Retina (tissue), 1 donor: ENCODE results near the gene ABCB7.
"Not testable (repeated sequence)": the region's sequence is repeated elsewhere in the genome, so short reads cannot be mapped to it uniquely, and the experiment has no call there.

ENCODE experiments used
- DNase-seq: peaks from one replicate; pipeline ENCODE4 v3.0.0-alpha.2; 2016

Gene ABCB7

GRCh38 chrX:75155827-75156525, at the start of gene ABCB7:
TSS of gene ABCB7 (minus strand) at chrX:75156283. CDS start at chrX:75156272, 11 bp downstream.
- DNase-seq: peak; percentile 78

- not testable (repeated sequence) for DNase-seq
Measured at GRCh38 chrX:75188415-75189206, 32.5 kb upstream of the ABCB7 start.

DNA sequence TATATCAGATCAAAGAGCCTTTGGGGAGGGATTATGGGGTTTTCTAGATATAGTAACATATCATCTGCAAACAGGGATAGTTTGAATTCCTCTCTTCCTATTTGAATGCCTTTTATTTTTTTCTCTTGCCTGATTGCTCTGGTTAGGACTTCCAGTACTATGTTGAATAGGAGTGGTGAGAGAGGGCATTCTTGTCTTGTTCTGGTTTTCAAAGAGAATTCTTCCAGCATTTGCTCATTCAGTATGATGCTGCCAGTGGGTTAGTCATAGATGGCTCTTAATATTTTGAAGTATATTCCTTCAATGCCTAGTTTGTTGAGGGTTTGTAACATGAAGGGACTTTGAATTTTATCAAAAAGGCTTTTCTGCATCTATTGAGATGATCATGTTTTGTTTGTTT, 25.6 kb upstream of the ABCB7 start:
- DNase-seq: no peak

DNA sequence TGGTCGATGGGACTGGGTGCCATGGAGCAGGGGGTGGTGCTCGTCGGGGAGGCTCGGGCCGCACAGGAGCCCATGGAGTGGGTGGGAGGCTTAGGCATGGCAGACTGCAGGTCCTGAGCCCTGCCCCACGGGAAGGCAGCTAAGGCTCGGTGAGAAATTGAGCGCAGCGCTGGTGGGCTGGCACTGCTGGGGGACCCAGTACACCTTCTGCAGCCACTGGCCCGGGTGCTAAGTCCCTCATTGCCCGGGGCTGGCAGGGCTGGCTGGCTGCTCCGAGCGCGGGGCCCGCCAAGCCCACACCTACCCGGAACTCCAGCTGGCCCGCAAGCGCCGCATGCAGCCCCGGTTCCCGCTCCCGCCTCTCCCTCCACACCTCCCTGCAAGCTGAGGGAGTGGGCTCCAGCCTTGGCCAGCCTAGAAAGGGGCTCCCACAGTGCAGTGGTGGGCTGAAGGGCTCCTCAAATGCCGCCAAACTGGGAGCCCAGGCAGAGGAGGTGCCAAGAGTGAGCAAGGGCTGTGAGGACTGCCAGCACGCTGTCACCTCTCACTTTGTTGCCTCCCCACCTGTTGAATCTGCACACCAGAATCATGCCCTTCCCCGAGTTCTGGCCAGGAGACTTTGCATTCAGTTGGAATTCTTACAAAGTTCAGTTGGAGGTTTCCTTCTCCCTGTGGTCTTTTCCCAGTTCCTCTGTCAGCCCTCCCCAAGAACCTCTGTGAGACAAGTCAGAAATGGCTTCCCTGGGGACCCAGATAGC, 23.6 kb upstream of the ABCB7 start:
- not testable (repeated sequence) for DNase-seq

GRCh38 chrX:75172257-75172890, 16.3 kb upstream of the ABCB7 start:
- DNase-seq: not testable (repeated sequence)

DNA sequence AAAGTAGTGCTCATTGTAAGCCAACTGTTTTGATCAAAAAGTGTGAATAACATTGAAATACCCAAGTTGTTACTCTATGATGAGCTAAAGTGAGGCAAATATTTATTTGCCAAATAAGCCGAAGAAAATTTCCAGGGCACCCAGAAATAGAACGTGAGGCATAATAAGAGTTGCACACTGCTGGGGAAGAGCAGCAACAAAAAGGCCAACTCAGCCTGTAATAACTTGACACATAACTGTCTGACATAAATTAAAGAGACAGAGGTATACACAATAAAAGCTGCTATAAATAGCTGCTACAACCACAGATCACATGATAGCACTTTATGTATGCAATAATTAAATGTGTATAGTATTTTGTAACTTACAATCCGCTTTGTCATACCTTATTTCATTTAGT, 2.0 kb upstream of the ABCB7 start:
- DNase-seq: no peak

GRCh38 chrX:75156531-75156945, 455 bp upstream of the ABCB7 start:
- peak; percentile 38 for DNase-seq

- DNase-seq: no peak
Measured at GRCh38 chrX:75155447-75155826, 646 bp downstream of the ABCB7 start.

- DNase-seq: no peak
Measured at GRCh38 chrX:75154871-75155270, 1.2 kb downstream of the ABCB7 start.

- DNase-seq: no peak
Measured at GRCh38 chrX:75151827-75152592, 4.1 kb downstream of the ABCB7 start.

DNA sequence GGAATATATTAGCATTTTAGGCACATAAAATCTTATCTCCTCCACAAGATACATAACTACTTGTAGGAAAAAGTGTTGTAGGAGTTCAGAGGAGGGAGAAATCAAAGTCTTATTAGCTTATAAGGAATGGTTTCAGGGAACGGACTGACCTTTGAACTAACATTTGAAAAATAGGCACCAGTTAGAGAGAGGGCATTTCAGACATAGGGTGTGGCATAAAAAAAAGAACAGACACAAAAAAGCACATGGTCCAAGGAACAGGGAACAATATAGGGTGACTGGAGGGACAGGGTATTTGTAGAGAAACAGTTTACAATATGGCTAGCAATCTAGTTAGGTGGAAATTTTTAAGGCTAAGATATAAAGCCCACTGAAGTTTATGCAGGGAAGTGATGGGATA, 6.4 kb downstream of the ABCB7 start:
- no peak for DNase-seq

DNA sequence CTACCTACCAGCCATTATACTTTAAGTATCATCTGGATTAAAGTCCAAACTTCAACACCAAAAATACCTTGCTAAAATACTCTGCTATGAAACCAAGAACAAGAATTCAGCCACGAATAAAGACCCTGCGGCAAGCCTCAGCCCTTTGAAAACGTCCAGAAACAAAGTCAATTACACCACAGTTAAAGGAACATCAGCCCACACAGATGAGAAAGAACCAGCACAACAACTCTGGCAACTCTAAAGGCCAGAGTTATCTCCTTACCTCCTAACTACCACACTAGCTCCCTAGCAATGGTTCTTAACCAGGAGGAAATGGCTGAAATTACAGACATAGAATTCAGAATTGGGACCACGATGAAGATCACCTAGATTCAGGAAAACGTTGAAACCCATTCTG, 23.4 kb downstream of the ABCB7 start:
- DNase-seq: no peak

DNA sequence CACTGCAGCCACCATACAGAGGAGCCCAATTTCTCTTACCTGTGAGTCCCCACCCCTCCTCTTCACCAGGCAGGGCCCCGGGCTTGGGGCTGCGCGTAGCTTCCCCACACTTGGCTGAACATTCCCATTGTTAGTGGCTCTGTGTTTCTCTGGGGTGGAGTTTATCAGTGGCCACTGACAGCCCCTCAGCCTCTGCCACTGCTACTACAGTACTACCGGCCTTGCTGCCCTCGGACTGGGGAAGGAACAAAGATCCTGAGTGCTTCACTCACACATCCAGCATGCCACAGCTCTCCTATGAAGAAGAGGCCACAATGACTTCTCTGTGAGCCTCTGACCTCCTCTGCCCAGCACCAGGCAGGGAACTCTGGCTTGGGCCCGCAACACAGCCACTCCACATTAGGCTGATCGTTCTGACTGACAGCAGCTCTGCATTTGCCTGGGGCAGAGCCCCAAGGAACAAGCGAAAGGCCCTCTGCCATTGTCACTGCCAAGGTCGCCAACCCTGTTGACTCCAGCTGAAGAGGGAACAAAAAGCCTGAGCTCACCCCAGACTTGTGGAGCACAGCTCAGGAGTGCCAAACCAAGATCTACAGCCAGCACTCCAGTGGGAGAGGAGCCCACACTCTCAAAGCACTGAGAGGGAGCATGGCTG, 24.0 kb downstream of the ABCB7 start:
- peak; percentile 5 for DNase-seq

- DNase-seq: not testable (repeated sequence)
Measured at GRCh38 chrX:75129069-75129468, 27.0 kb downstream of the ABCB7 start.

GRCh38 chrX:75118296-75118695, 37.8 kb downstream of the ABCB7 start:
- DNase-seq: no peak

- no peak for DNase-seq
Measured at GRCh38 chrX:75115707-75116413, 40.2 kb downstream of the ABCB7 start.

DNA sequence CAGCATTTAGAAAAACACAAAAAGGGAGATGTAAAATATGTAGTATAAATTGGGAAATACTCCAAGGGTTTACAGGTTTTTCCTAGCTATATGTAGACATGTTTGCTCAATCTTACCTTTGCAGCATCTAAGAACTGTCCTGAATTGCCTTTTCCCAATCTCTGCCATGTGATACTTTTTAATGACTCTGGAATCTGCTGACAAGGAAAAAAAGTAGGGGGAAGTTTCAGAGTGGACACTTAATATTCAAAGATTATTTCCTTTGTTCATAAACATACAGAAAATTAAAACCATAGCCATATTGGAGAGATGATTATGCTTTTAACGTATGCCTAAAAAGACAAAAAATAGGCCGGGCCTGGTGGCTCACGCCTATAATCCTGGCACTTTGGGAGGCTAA, 41.4 kb downstream of the ABCB7 start:
- no peak for DNase-seq

DNA sequence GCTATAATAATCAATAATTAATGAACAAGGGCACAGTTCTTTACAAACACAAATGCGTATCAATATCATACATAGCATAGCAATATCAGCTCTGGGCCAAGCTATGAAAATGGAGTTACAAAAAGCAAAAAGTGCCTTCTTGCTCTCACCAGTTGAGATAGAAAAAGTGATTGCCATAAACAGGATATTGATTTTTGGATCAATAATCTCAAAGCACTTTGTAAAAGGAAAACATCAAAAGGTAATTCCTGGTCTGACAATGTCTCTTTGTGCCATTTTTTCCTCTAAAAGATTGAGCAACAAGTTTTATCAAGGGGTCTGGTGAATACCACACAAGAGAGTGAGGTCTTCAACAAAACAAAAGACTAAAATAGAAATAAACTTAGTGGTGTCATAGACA, 42.4 kb downstream of the ABCB7 start:
- DNase-seq: no peak

DNA sequence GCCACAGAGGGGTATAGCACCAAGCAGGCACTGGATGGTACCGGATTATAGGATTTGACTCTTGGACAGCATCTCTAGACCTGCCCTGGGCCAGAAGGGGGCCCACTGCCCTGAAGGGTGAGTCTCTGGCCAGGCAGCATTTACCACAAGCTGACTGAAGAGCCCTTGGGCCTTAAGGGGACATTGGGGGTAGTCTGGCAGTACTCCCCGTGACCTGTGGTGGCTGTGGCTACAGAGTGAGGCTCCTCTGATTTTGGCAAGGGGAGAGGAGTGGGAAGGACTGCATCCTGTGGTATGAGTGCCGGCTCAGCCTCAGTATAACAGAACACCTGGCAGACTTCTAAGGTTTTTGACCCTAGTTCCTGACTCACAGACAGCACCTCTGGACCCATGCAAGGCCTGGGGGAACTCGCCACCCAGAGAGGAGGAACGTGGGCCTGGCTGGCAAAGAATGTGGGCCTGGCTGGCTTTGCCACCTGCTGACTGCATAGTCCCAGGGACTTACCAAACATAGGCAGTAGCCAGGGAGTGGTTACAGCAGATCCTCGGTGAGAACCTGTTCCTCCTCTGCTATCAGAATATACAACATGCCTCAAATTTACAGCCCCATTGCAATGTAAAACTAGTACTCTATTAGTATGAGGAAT, 48.1 kb downstream of the ABCB7 start:
- no peak for DNase-seq

- DNase-seq: no peak
Measured at GRCh38 chrX:75106772-75107171, 49.3 kb downstream of the ABCB7 start.

- no peak for DNase-seq
Measured at GRCh38 chrX:75096331-75096730, 59.8 kb downstream of the ABCB7 start.
